Measurements from ENCODE around the gene PAK6. TPM values are rescaled to one million over a fixed set of nuclear protein-coding genes. Genes with fewer than 3 reads are reported as not detected.

PAK6 gene
- total and polyA plus RNA-seq, 9 of the 15 experiments (the other 6 are each of a cell fraction or from before 2014, with no cell fraction given): 0.03 to 0.74 (median 0.16) TPM; not detected in 2

- TF ChIP-seq TAF7 (tag; IDR thresholded peaks at IDR 0.05): no peak
- TF ChIP-seq CBFA2T2 (conservative IDR thresholded peaks at IDR 0.05): peak; percentile 41
- TF ChIP-seq ASH1L (IDR thresholded peaks at IDR 0.05; ENCODE audit: borderline replicate concordance, low read depth, partially characterized antibody): no peak
- TF ChIP-seq SMARCC2 (IDR thresholded peaks at IDR 0.05; ENCODE audit: low read depth): peak; percentile 88
- TF ChIP-seq ZMIZ1 (IDR thresholded peaks at IDR 0.05; ENCODE audit: low read depth in 2 of 2, low read length in 2 of 2): no peak
- TF ChIP-seq MEF2A (IDR thresholded peaks at IDR 0.05; ENCODE audit: control insufficient read depth, low read depth, low read length): 0 out of 2 replicates have a peak, but pooled peaks have one; percentile 51
- no peak for TF ChIP-seq ZNF282 (CRISPR knock-in tag; IDR thresholded peaks at IDR 0.05)
- peak; percentile 13; the same call in 1 of the 2 replicates for TF ChIP-seq PHF8 (IDR thresholded peaks at IDR 0.05; ENCODE audit: borderline replicate concordance, low read length)
- no peak for TF ChIP-seq TFE3 (CRISPR knock-in tag; IDR thresholded peaks at IDR 0.05)
- TF ChIP-seq ZNF639 (CRISPR knock-in tag; conservative IDR thresholded peaks at IDR 0.05 in 1 of 2, IDR thresholded peaks at IDR 0.05 in 1 of 2): no peak
- TF ChIP-seq ZNF785 (CRISPR knock-in tag; IDR thresholded peaks at IDR 0.05): no peak
- no peak for TF ChIP-seq ARHGAP35 (IDR thresholded peaks at IDR 0.05; ENCODE audit: partially characterized antibody)
- TF ChIP-seq CCNT2 (IDR thresholded peaks at IDR 0.05; ENCODE audit: borderline replicate concordance, extremely low read depth, insufficient read length, low read depth, low read length): peak; percentile 31
- no peak for TF ChIP-seq NONO (IDR thresholded peaks at IDR 0.05; ENCODE audit: low read depth in 2 of 2, low read length in 1 of 2)
- TF ChIP-seq ZBTB11 (CRISPR knock-in tag; IDR thresholded peaks at IDR 0.05): peak in 1 of 3 experiments; percentile 59; a peak in 2 of 6 replicates
- TF ChIP-seq CTBP1 (IDR thresholded peaks at IDR 0.05; ENCODE audit: borderline replicate concordance): peak; percentile 99
Measured at GRCh38 chr15:40266828-40267304, 28.0 kb downstream of the PAK6 start (continued).

All from K562 (cell line).